Measurements from ENCODE around the gene ACAN. TPM values are rescaled to one million over a fixed set of nuclear protein-coding genes. Genes with fewer than 3 reads are reported as not detected.

The ACAN gene
- polyA plus RNA-seq, 3 donors: not detected

DNA sequence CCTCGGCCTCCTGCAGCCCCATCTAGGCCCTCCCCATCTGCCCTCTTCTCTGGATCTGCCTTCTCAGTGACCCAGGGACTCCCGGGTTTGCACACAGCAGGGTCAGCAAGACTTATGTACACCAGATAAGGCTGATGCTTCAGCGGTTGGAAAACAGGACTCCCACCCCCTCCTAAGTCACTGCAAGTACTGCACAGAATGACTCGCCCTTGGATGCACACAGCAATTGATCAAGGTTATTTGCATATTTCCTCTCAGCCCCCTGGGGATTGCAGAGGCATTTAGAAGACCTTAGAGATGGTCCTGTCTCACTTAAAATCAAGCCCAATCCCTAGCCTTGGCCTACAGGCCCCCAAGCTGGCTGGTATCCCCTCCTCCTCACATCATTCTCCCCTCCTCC is 8.9 kb downstream of the ACAN start:
- 86% methylated on average over 4 of the region's 4 CpGs for WGBS (ENCODE audit: insufficient coverage)
- Mint-ChIP-seq H3K9me3 (peaks cover 0 to 1% (median 0%) of the 10 kb centered on the region in 7 donors), H3K4me3 (no peak overlapping the region), H3K36me3 (no peaks in the 10 kb centered on the region), H3K27me3 (ENCODE audit: low read depth in 3 of 3) (peaks cover 10 to 21% (median 20%) of the 10 kb centered on the region in 3 donors), H3K27ac (no peak overlapping the region), H3K4me1 (no peaks in the 10 kb centered on the region)
- no peak overlapping the region for H2AFZ ChIP-seq (ENCODE audit: insufficient read depth, low read depth, low read length, poor library complexity, severe bottlenecking)
- no peak overlapping the region for H3K4me3 ChIP-seq (replicated peaks in 1 of 3; ENCODE audit: low read depth in 2 of 3, low read length in 3 of 3)
- H3K4me2 ChIP-seq (replicated peaks; ENCODE audit: extremely low read depth, low read length, poor library complexity, severe bottlenecking): no peak overlapping the region
- peaks cover 0 to 3% of the 10 kb centered on the region in 2 donors for H3K27me3 ChIP-seq (ENCODE audit: control insufficient read depth in 2 of 2, insufficient read depth in 2 of 2, low read length in 2 of 2)
- intact Hi-C loops (cut with micrococcal nuclease): no loop called here
- no peak for DNase-seq
- no peak overlapping the region for H3K27ac ChIP-seq (ENCODE audit: low read depth in 1 of 2, low read length in 2 of 2)
- H3K36me3 ChIP-seq (replicated peaks in 1 of 2; ENCODE audit: control insufficient read depth in 1 of 2, insufficient read depth in 2 of 2, low read length in 2 of 2): no peaks in the 10 kb centered on the region
- H4K20me1 ChIP-seq (ENCODE audit: insufficient read depth, low read length): no peaks in the 10 kb centered on the region
- H3K79me2 ChIP-seq (ENCODE audit: insufficient read depth, low read length): no peaks in the 10 kb centered on the region
- H3K9me3 ChIP-seq (replicated peaks in 1 of 2; ENCODE audit: control insufficient read depth in 1 of 2, insufficient read depth in 1 of 2, low read length in 2 of 2): no peaks in the 10 kb centered on the region
- TF ChIP-seq, protein P1, sequence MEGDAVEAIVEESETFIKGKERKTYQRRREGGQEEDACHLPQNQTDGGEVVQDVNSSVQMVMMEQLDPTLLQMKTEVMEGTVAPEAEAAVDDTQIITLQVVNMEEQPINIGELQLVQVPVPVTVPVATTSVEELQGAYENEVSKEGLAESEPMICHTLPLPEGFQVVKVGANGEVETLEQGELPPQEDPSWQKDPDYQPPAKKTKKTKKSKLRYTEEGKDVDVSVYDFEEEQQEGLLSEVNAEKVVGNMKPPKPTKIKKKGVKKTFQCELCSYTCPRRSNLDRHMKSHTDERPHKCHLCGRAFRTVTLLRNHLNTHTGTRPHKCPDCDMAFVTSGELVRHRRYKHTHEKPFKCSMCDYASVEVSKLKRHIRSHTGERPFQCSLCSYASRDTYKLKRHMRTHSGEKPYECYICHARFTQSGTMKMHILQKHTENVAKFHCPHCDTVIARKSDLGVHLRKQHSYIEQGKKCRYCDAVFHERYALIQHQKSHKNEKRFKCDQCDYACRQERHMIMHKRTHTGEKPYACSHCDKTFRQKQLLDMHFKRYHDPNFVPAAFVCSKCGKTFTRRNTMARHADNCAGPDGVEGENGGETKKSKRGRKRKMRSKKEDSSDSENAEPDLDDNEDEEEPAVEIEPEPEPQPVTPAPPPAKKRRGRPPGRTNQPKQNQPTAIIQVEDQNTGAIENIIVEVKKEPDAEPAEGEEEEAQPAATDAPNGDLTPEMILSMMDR (IDR thresholded peaks at IDR 0.05): no peak
- H3K9ac ChIP-seq (ENCODE audit: insufficient read depth, low read length, poor library complexity, severe bottlenecking): no peak overlapping the region
- H3K4me1 ChIP-seq (ENCODE audit: control insufficient read depth in 1 of 2, insufficient read depth in 2 of 2, low read length in 2 of 2): no peaks in the 10 kb centered on the region

- H3K9me3 Mint-ChIP-seq: peaks cover 0 to 1% (median 0%) of the 10 kb centered on the region in 7 donors
- 100% methylated on average over 1 of the region's 4 CpGs for WGBS (ENCODE audit: insufficient coverage)
- Histone ChIP-seq H3K79me2 (ENCODE audit: insufficient read depth, low read length) (no peaks in the 10 kb centered on the region), H4K20me1 (ENCODE audit: insufficient read depth, low read length) (no peaks in the 10 kb centered on the region), H3K27ac (ENCODE audit: low read depth in 1 of 2, low read length in 2 of 2) (no peak overlapping the region), H3K36me3 (replicated peaks in 1 of 2; ENCODE audit: control insufficient read depth in 1 of 2, insufficient read depth in 2 of 2, low read length in 2 of 2) (no peaks in the 10 kb centered on the region), H2AFZ (ENCODE audit: insufficient read depth, low read depth, low read length, poor library complexity, severe bottlenecking) (no peak overlapping the region), H3K9ac (ENCODE audit: insufficient read depth, low read length, poor library complexity, severe bottlenecking) (no peak overlapping the region), H3K4me2 (replicated peaks; ENCODE audit: extremely low read depth, low read length, poor library complexity, severe bottlenecking) (no peak overlapping the region), H3K9me3 (replicated peaks in 1 of 2; ENCODE audit: control insufficient read depth in 1 of 2, insufficient read depth in 1 of 2, low read length in 2 of 2) (no peaks in the 10 kb centered on the region), H3K4me1 (ENCODE audit: control insufficient read depth in 1 of 2, insufficient read depth in 2 of 2, low read length in 2 of 2) (no peaks in the 10 kb centered on the region), H3K4me3 (replicated peaks in 1 of 3; ENCODE audit: low read depth in 2 of 3, low read length in 3 of 3) (no peak overlapping the region), H3K27me3 (ENCODE audit: control insufficient read depth in 2 of 2, insufficient read depth in 2 of 2, low read length in 2 of 2) (peaks cover 0 to 3% of the 10 kb centered on the region in 2 donors)
- TF ChIP-seq, protein P1 (IDR thresholded peaks at IDR 0.05): no peak
- H3K27ac Mint-ChIP-seq: no peak overlapping the region
- DNase-seq: no peak
- H3K36me3 Mint-ChIP-seq: no peaks in the 10 kb centered on the region
- peaks cover 10 to 21% (median 12%) of the 10 kb centered on the region in 3 donors for H3K27me3 Mint-ChIP-seq (ENCODE audit: low read depth in 3 of 3)
- H3K4me1 Mint-ChIP-seq: no peaks in the 10 kb centered on the region
- H3K4me3 Mint-ChIP-seq: no peak overlapping the region
- intact Hi-C loops (cut with micrococcal nuclease): no loop called here
Measured at GRCh38 chr15:88813960-88814359, 10.7 kb downstream of the ACAN start.

Data from CD14-positive monocyte (primary cell).